IMR-90 (cell line): ENCODE results near the gene ZNF440. TPM values are rescaled to one million over a fixed set of nuclear protein-coding genes. Genes with fewer than 3 reads are reported as not detected.

ENCODE experiments used
- ATAC-seq: fragments of 200-7000 bp; cut with Tn5 transposase; 2 replicates; pipeline ENCODE4 v1.9.1; 2020; ENCODE audit warnings: low read depth, mild to moderate bottlenecking, moderate library complexity
- BruUV-seq: library from RNA; stranded (reverse); fragments of 400-500 nt; replicated peaks from 2 replicates; lab custom pipeline; 2021; lab: Mats Ljungman, UMichigan
- CTCF ChIA-PET: fragments of 300-600 bp; formaldehyde crosslinking; extraction: SDS; loops from one replicate; lab custom pipeline; 2021; ENCODE audit warnings: antibody characterized with exemption; lab: Yijun Ruan, JAX
- POLR2A ChIA-PET: fragments of 300-600 bp; sonication (Branson Sonifier 250); formaldehyde crosslinking; loops from one replicate; lab custom pipeline; 2022; ENCODE audit warnings: antibody characterized with exemption; ENCODE audit not compliant: unreplicated experiment; lab: Charles Lee
- DNase-seq: peaks from one replicate; pipeline ENCODE4 v3.0.0; 2013
- H2AFZ ChIP-seq: replicated peaks from 2 replicates; pipeline ENCODE3; 2013; ENCODE audit warnings: low read length, mild to moderate bottlenecking; ENCODE audit not compliant: poor library complexity
- H2AK5ac ChIP-seq: 2 replicates; pipeline ENCODE4 v1.6.1; 2013; ENCODE audit warnings: low read depth, low read length, inconsistent platforms
- H2AK9ac ChIP-seq: replicated peaks from 2 replicates; pipeline ENCODE3; 2013; ENCODE audit warnings: mild to moderate bottlenecking, low read depth, low read length, moderate library complexity; ENCODE audit not compliant: poor library complexity
- H2BK120ac ChIP-seq: 2 replicates; pipeline ENCODE4 v1.6.1; 2013; ENCODE audit warnings: low read depth, low read length, inconsistent platforms
- H2BK15ac ChIP-seq: 3 replicates; pipeline ENCODE4 v1.6.1; 2013; ENCODE audit warnings: low read depth, low read length, inconsistent platforms
- H2BK20ac ChIP-seq: 2 replicates; pipeline ENCODE4 v1.6.1; 2013; ENCODE audit warnings: low read depth, mild to moderate bottlenecking, inconsistent platforms, low read length, moderate library complexity
- H2BK5ac ChIP-seq: 2 replicates; pipeline ENCODE4 v1.6.1; 2013; ENCODE audit warnings: mild to moderate bottlenecking, low read depth, low read length, inconsistent platforms; ENCODE audit not compliant: poor library complexity, severe bottlenecking
- H3K14ac ChIP-seq: replicated peaks from 2 replicates; pipeline ENCODE4 v1.6.1; 2013; ENCODE audit warnings: low read depth, low read length, inconsistent platforms
- H3K18ac ChIP-seq: 2 replicates; pipeline ENCODE4 v1.6.1; 2013; ENCODE audit warnings: low read depth, low read length, control low read depth
- H3K23ac ChIP-seq: 2 replicates; pipeline ENCODE4 v1.6.1; 2013; ENCODE audit warnings: low read depth, low read length, inconsistent platforms
- H3K27ac ChIP-seq: 2 replicates; pipeline ENCODE4 v1.5.1; 2013; ENCODE audit warnings: mild to moderate bottlenecking, control low read depth, low read length; ENCODE audit not compliant: insufficient read depth
- H3K27me3 ChIP-seq: 2 replicates; pipeline ENCODE4 v1.6.1; 2013; ENCODE audit warnings: low read length; ENCODE audit not compliant: control insufficient read depth, insufficient read depth
- H3K36me3 ChIP-seq: 2 replicates; pipeline ENCODE4 v1.6.1; 2013; ENCODE audit warnings: low read length, mixed read lengths; ENCODE audit not compliant: control insufficient read depth, insufficient read depth
- H3K4ac ChIP-seq: 2 replicates; pipeline ENCODE4 v1.6.1; 2013; ENCODE audit warnings: low read depth, low read length, inconsistent platforms
- H3K4me1 ChIP-seq: 2 replicates; pipeline ENCODE4 v1.6.1; 2013; ENCODE audit warnings: low read length, mixed read lengths; ENCODE audit not compliant: control insufficient read depth, insufficient read depth
- H3K4me2 ChIP-seq: 2 replicates; pipeline ENCODE4 v1.6.1; 2013; ENCODE audit warnings: low read depth, mild to moderate bottlenecking, control low read depth, low read length, moderate library complexity
- H3K4me3 ChIP-seq: 2 replicates; pipeline ENCODE4 v1.5.1; 2013; ENCODE audit warnings: low read depth, mild to moderate bottlenecking, control low read depth, low read length, moderate library complexity; ENCODE audit not compliant: insufficient read depth
- H3K56ac ChIP-seq: 2 replicates; pipeline ENCODE4 v1.6.1; 2013; ENCODE audit warnings: low read length, inconsistent platforms; ENCODE audit not compliant: insufficient read depth; ENCODE audit errors: extremely low read depth
- H3K79me1 ChIP-seq, 2 experiments: 2 replicates each; pipeline ENCODE4 v1.6.1; 2013; ENCODE audit warnings: low read length in 2 of 2, inconsistent platforms in 1 of 2, low read depth in 1 of 2
- H3K9ac ChIP-seq: 2 replicates; pipeline ENCODE4 v1.6.1; 2013; ENCODE audit warnings: low read depth, low read length, control low read depth
- H3K9me1 ChIP-seq: 2 replicates; pipeline ENCODE4 v1.6.1; 2013; ENCODE audit warnings: low read length, inconsistent platforms; ENCODE audit not compliant: insufficient read depth
- H3K9me3 ChIP-seq: 2 replicates; pipeline ENCODE4 v1.6.1; 2013; ENCODE audit warnings: low read length; ENCODE audit not compliant: control insufficient read depth, insufficient read depth
- H4K20me1 ChIP-seq: 2 replicates; pipeline ENCODE4 v1.6.1; 2013; ENCODE audit warnings: low read length, inconsistent platforms; ENCODE audit not compliant: insufficient read depth
- H4K5ac ChIP-seq: 2 replicates; pipeline ENCODE4 v1.6.1; 2013; ENCODE audit warnings: mild to moderate bottlenecking, low read depth, low read length, control low read depth
- H4K8ac ChIP-seq, 2 experiments: 2 replicates each; pipeline ENCODE4 v1.6.1; 2013; ENCODE audit warnings: low read depth in 2 of 2, low read length in 2 of 2, control low read depth in 1 of 2, inconsistent platforms in 1 of 2
- H4K91ac ChIP-seq: 2 replicates; pipeline ENCODE4 v1.6.1; 2013; ENCODE audit warnings: low read depth, low read length, inconsistent platforms; ENCODE audit not compliant: insufficient read depth
- CEBPB ChIP-seq: IDR thresholded peaks from 2 replicates; pipeline ENCODE4 v1.6.1; 2012; ENCODE audit warnings: low read depth, low read length, improper control_type of control experiment
- WGBS, 2 experiments: methylation state at CpG; one replicate each; pipeline versions ENCODE4 v1.1.5 to v1.1.7; 2013; ENCODE audit warnings: missing lambda C conversion rate in 2 of 2; ENCODE audit not compliant: insufficient read length in 1 of 2; ENCODE audit errors: extremely low coverage in 2 of 2; 5-methylcytosine and 5-hydroxymethylcytosine counted together
- dilution Hi-C: fragments of 300-500 bp; cut with HindIII; formaldehyde crosslinking; loops from one replicate; pipeline ENCODE4 v1.14.3; 2018; ENCODE audit warnings: low sequenced_read_pairs; ENCODE audit not compliant: unreplicated experiment
- in situ Hi-C: fragments of 300-500 bp; cut with MboI; formaldehyde crosslinking; loops from 3 replicates; pipeline ENCODE4 v1.14.3; 2019; ENCODE audit warnings: low sequenced_read_pairs, inconsistent platforms, mixed read lengths
- intact Hi-C: fragments of 100-400 bp; cut with micrococcal nuclease; formaldehyde crosslinking; loops from 2 replicates; pipeline ENCODE4 v1.10.0; 2022
- polyA plus RNA-seq, 3 experiments: library from polyadenylated mRNA; depleted of rRNA; stranded (reverse); fragments of >200 nt; gene quantifications; 2 replicates each; pipeline ENCODE4 v1.2.3, GENCODE V29; 2012; ENCODE audit warnings: low replicate concordance in 1 of 3
- total RNA-seq: library from RNA; depleted of rRNA; stranded (reverse); fragments of >200 nt; gene quantifications from 2 replicates; pipeline ENCODE4 v1.2.3, GENCODE V29; 2012
- TF ChIP-seq, protein P1 (sequence below): conservative IDR thresholded peaks from 2 replicates; pipeline ENCODE4 v1.5.1; 2012; ENCODE audit warnings: mild to moderate bottlenecking, low read depth, low read length, improper control_type of control experiment

ZNF440 gene
- total and polyA plus RNA-seq, 2 of the 4 experiments (the other 2 are of a cell fraction): 2.8 to 8.4 TPM

GRCh38 chr19:11767633-11768133, 46.4 kb upstream of the ZNF440 start:
- H2BK20ac ChIP-seq: no peak overlapping the region; the same call in 1 of the 2 replicates
- H4K20me1 ChIP-seq: 0 out of 2 replicates have a peak, but pooled peaks cover 3% of the 10 kb centered on the region
- peak overlapping the region; percentile 60 for H3K23ac ChIP-seq
- peak overlapping the region; percentile 48 for H2BK5ac ChIP-seq
- H3K27me3 ChIP-seq: no peaks in the 10 kb centered on the region
- no peak overlapping the region; the same call in 1 of the 2 replicates for H3K56ac ChIP-seq
- in situ Hi-C loops (no loop called here), dilution Hi-C loops (no loop called here), intact Hi-C loops (no loop called here)
- ChIA-PET POLR2A (no interaction called here), CTCF (no interaction called here)
- peak overlapping the region; percentile 52 for H3K9ac ChIP-seq
- BruUV-seq: no TSS peak
- H2AK5ac ChIP-seq: peak overlapping the region; percentile 77
- no peak overlapping the region for H2BK120ac ChIP-seq
- peak overlapping the region; percentile 74 for H3K14ac ChIP-seq
- peak overlapping the region; percentile 80 for H3K27ac ChIP-seq
- TF ChIP-seq, protein P1, sequence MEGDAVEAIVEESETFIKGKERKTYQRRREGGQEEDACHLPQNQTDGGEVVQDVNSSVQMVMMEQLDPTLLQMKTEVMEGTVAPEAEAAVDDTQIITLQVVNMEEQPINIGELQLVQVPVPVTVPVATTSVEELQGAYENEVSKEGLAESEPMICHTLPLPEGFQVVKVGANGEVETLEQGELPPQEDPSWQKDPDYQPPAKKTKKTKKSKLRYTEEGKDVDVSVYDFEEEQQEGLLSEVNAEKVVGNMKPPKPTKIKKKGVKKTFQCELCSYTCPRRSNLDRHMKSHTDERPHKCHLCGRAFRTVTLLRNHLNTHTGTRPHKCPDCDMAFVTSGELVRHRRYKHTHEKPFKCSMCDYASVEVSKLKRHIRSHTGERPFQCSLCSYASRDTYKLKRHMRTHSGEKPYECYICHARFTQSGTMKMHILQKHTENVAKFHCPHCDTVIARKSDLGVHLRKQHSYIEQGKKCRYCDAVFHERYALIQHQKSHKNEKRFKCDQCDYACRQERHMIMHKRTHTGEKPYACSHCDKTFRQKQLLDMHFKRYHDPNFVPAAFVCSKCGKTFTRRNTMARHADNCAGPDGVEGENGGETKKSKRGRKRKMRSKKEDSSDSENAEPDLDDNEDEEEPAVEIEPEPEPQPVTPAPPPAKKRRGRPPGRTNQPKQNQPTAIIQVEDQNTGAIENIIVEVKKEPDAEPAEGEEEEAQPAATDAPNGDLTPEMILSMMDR: no peak
- TF ChIP-seq CEBPB: peak; percentile 67
- peaks cover 2% of the 10 kb centered on the region; the same call in 1 of the 2 replicates for H3K4me1 ChIP-seq
- ATAC-seq (peak; percentile 19), DNase-seq (peak; percentile 37)
- H3K18ac ChIP-seq: no peak overlapping the region
- no peak overlapping the region for H2BK15ac ChIP-seq
- peak overlapping the region; percentile 99 for H2AFZ ChIP-seq
- H2AK9ac ChIP-seq: peak overlapping the region; percentile 58
- H4K91ac ChIP-seq: no peak overlapping the region
- no peaks in the 10 kb centered on the region for H3K9me1 ChIP-seq
- H3K36me3 ChIP-seq: no peaks in the 10 kb centered on the region
- H3K79me1 ChIP-seq: peaks cover 18 to 27% of the 10 kb centered on the region in 2 experiments
- H3K9me3 ChIP-seq: peaks cover 12% of the 10 kb centered on the region
- H3K4me2 ChIP-seq: peak overlapping the region; percentile 85
- H3K4me3 ChIP-seq: peak overlapping the region; percentile 78
- H4K5ac ChIP-seq: no peak overlapping the region
- no CpG with 5 or more reads among the region's 20 CpGs for WGBS, 2 experiments
- peak overlapping the region; percentile 57 to 60; a peak in 2 of 4 replicates for H4K8ac ChIP-seq
- peak overlapping the region; percentile 55 for H3K4ac ChIP-seq
